ENCODE data around the gene MS4A14.

MS4A14 gene

DNA sequence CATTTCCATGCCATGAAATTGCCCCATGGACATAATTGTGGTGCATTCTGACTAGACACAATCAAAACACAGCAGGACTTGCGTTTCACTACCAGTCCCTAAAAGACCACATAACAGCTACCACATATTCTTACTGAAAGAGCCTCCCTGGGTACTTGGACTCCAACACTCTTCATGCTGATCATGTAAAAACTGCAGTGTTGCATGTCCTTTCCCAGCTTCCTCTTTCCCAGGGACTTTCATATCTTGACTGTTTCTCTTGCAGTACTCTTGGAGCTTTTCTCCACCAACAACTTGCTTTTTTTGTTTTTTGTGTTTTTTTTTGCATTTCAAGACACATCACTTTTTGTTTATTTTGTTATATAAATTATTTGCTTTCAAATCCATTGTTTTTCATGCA lies 46.3 kb upstream of the MS4A14 start:
- no peaks in the 10 kb centered on the region for H3K9me2 ChIP-seq (replicated peaks; ENCODE audit: control insufficient read depth, low read length)
- H3K4me2 ChIP-seq (ENCODE audit: low read length) = no peak overlapping the region
- no peaks in the 10 kb centered on the region for H3F3A ChIP-seq (ENCODE audit: control insufficient read depth, insufficient read depth)
- no peak overlapping the region for H3K27ac ChIP-seq (ENCODE audit: low read depth, low read length)
- no peak for TF ChIP-seq EZH2phosphoT487 (IDR thresholded peaks at IDR 0.05; ENCODE audit: borderline replicate concordance, low read length)
- TF ChIP-seq CTCF (IDR thresholded peaks at IDR 0.05; ENCODE audit: low read depth, low read length, poor library complexity, severe bottlenecking) = no peak
- no peak overlapping the region for H3K4me3 ChIP-seq (ENCODE audit: low read length)
- no peaks in the 10 kb centered on the region for H4K20me1 ChIP-seq (ENCODE audit: control insufficient read depth, insufficient read depth, low read depth, low read length)
- H3K9me3 ChIP-seq (ENCODE audit: control insufficient read depth, insufficient read depth, low read length) = peaks cover 4% of the 10 kb centered on the region; the same call in 1 of the 2 replicates
- peaks cover 6% of the 10 kb centered on the region for H3K4me1 ChIP-seq (ENCODE audit: control insufficient read depth, low read length)
- H3K27me3 ChIP-seq (ENCODE audit: control insufficient read depth, low read length) = no peaks in the 10 kb centered on the region
- H3K36me3 ChIP-seq (ENCODE audit: control insufficient read depth, low read length) = no peaks in the 10 kb centered on the region
- no peaks in the 10 kb centered on the region for H3K79me2 ChIP-seq (ENCODE audit: control insufficient read depth, low read length)

DNA sequence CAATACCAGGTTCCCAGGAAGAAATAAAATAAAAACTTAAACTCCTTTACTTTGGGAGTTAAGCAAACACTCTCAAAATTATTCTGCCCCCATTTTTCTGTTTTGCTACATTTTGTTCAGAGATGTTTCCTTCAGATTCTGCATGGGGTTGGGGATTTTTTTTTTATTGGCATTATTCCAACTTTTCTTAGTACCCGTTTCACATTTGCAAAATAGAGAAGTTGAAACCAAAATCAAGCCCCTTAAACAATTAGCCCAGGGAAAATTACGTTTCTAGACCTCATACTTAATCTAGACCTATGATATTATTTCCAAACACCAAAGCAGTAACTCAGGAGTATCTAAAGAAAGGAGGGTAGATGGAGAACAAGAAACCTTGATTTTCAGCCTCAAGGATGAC lies 38.5 kb upstream of the MS4A14 start:
- Histone ChIP-seq H3F3A (ENCODE audit: control insufficient read depth, insufficient read depth) (no peaks in the 10 kb centered on the region), H3K27me3 (ENCODE audit: control insufficient read depth, low read length) (no peaks in the 10 kb centered on the region), H4K20me1 (ENCODE audit: control insufficient read depth, insufficient read depth, low read depth, low read length) (no peaks in the 10 kb centered on the region), H3K36me3 (ENCODE audit: control insufficient read depth, low read length) (peaks cover 15% of the 10 kb centered on the region; the same call in 1 of the 2 replicates), H3K27ac (ENCODE audit: low read depth, low read length) (peak overlapping the region; percentile 16), H3K4me3 (ENCODE audit: low read length) (peak overlapping the region; percentile 26), H3K79me2 (ENCODE audit: control insufficient read depth, low read length) (no peaks in the 10 kb centered on the region), H3K9me3 (ENCODE audit: control insufficient read depth, insufficient read depth, low read length) (peaks cover 36% of the 10 kb centered on the region), H3K4me2 (ENCODE audit: low read length) (peak overlapping the region; percentile 46), H3K9me2 (replicated peaks; ENCODE audit: control insufficient read depth, low read length) (no peaks in the 10 kb centered on the region), H3K4me1 (ENCODE audit: control insufficient read depth, low read length) (peaks cover 21% of the 10 kb centered on the region)
- no peak for TF ChIP-seq EZH2phosphoT487 (IDR thresholded peaks at IDR 0.05; ENCODE audit: borderline replicate concordance, low read length)

DNA sequence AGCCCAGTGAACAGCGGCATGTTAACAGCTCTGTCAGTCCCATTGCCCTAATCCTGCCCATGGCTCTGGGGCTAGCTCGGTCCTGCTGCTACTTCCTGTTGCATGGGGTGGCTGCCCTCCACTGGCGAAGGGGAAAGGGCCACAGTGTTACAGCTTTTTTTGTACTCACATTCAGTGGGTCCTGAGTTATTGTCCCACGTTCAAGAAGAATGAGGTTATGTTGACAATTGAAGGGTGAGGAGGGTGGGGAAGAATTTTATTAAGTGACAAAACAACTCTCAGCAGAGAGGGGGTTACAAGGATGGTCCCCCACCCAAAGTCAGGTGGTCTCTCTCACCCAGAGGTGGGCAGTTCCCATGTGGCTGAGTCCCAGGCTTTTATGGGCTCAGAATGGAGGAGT lies 35.6 kb upstream of the MS4A14 start:
- no peaks in the 10 kb centered on the region for H3K79me2 ChIP-seq (ENCODE audit: control insufficient read depth, low read length)
- H3K9me2 ChIP-seq (replicated peaks; ENCODE audit: control insufficient read depth, low read length) = no peaks in the 10 kb centered on the region
- H3K9me3 ChIP-seq (ENCODE audit: control insufficient read depth, insufficient read depth, low read length) = peaks cover 36% of the 10 kb centered on the region
- H3K4me3 ChIP-seq (ENCODE audit: low read length) = no peak overlapping the region
- H3F3A ChIP-seq (ENCODE audit: control insufficient read depth, insufficient read depth) = no peaks in the 10 kb centered on the region
- H3K4me2 ChIP-seq (ENCODE audit: low read length) = no peak overlapping the region
- no peaks in the 10 kb centered on the region for H4K20me1 ChIP-seq (ENCODE audit: control insufficient read depth, insufficient read depth, low read depth, low read length)
- H3K36me3 ChIP-seq (ENCODE audit: control insufficient read depth, low read length) = peaks cover 19% of the 10 kb centered on the region; the same call in 1 of the 2 replicates
- no peak overlapping the region for H3K27ac ChIP-seq (ENCODE audit: low read depth, low read length)
- TF ChIP-seq CTCF (IDR thresholded peaks at IDR 0.05; ENCODE audit: low read depth, low read length, poor library complexity, severe bottlenecking) (no peak), EZH2phosphoT487 (IDR thresholded peaks at IDR 0.05; ENCODE audit: borderline replicate concordance, low read length) (no peak)
- no peaks in the 10 kb centered on the region for H3K27me3 ChIP-seq (ENCODE audit: control insufficient read depth, low read length)
- H3K4me1 ChIP-seq (ENCODE audit: control insufficient read depth, low read length) = peaks cover 49% of the 10 kb centered on the region

- no peaks in the 10 kb centered on the region for H3K9me2 ChIP-seq (replicated peaks; ENCODE audit: control insufficient read depth, low read length)
- peaks cover 32% of the 10 kb centered on the region for H3K9me3 ChIP-seq (ENCODE audit: control insufficient read depth, insufficient read depth, low read length)
- TF ChIP-seq CTCF (IDR thresholded peaks at IDR 0.05; ENCODE audit: low read depth, low read length, poor library complexity, severe bottlenecking) = no peak
- TF ChIP-seq EZH2phosphoT487 (IDR thresholded peaks at IDR 0.05; ENCODE audit: borderline replicate concordance, low read length) = no peak
- H4K20me1 ChIP-seq (ENCODE audit: control insufficient read depth, insufficient read depth, low read depth, low read length) = no peaks in the 10 kb centered on the region
- no peak overlapping the region for H3K27ac ChIP-seq (ENCODE audit: low read depth, low read length)
- H3K4me1 ChIP-seq (ENCODE audit: control insufficient read depth, low read length) = peaks cover 52% of the 10 kb centered on the region
- H3K27me3 ChIP-seq (ENCODE audit: control insufficient read depth, low read length) = no peaks in the 10 kb centered on the region
- no peaks in the 10 kb centered on the region for H3K79me2 ChIP-seq (ENCODE audit: control insufficient read depth, low read length)
- no peak overlapping the region for H3K4me2 ChIP-seq (ENCODE audit: low read length)
- H3K36me3 ChIP-seq (ENCODE audit: control insufficient read depth, low read length) = peaks cover 19% of the 10 kb centered on the region; the same call in 1 of the 2 replicates
- H3F3A ChIP-seq (ENCODE audit: control insufficient read depth, insufficient read depth) = no peaks in the 10 kb centered on the region
- H3K4me3 ChIP-seq (ENCODE audit: low read length) = no peak overlapping the region
Measured at GRCh38 chr11:60362241-60362640, 34.0 kb upstream of the MS4A14 start.
